Pulmonary artery endothelial cell (primary cell): Measurements from ENCODE around the gene KLF14. TPM values are rescaled to one million over a fixed set of nuclear protein-coding genes. Genes with fewer than 3 reads are reported as not detected.
"Not testable (repeated sequence)": the region's sequence is repeated elsewhere in the genome, so short reads cannot be mapped to it uniquely, and the experiment has no call there.

Experiments used
- DNase-seq: peaks from one replicate; pipeline ENCODE4 v3.0.0-alpha.2; 2011; ENCODE audit warnings: low read depth, low spot score
- total RNA-seq: library from RNA; depleted of rRNA; stranded (reverse); fragments of >200 nt; gene quantifications from 2 replicates; pipeline ENCODE4 v1.2.3, GENCODE V29; 2014

Gene KLF14
- total RNA-seq = not detected in 2 replicates

DNA sequence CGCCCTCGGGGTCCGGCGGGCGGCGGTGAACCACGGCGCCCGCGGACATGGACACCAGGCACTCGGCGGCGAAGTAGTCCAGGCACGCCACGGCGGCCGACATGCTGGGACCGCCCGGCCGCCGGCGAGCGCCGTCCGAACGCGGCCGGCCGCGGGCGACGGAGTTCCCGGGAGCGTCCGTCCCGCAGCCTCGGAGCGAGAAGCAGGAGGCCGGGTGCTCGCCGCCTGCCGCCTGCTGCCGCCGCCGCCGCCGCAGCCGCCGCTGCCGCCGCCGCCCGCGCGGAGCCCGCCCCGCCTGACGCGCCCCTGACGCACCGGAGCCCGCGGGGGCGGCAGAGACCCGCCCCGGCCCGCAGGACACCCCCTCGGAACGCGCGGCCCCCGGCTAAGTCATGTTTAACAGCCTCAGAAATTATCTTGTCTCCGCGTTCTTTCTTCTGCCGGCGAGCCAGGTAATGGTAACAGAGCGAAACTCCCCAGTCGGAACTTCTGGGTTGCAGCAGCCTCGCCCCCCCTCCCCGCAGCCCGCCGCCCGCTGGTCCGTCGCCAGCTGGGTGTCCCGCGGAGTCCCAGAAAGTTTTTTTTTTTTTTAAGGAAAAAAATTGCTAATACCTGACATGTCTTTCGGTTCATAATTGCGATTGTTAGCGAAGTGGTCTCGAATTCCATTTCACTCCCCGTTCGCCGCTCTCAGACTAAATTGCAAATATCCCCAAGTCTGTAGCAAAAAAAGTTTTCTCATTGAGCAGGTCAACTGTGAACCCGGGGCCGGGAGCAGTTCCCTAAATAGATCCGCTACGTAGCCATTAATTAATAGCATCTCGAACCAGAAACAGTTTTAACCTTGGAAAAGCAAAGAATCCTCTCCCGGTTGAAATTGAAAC lies at the start of gene KLF14:
Gene KLF14 (minus strand): TSS at position 277 of the 884 bp plus-strand sequence. CDS start 174 bp downstream, at position 103.
- DNase-seq = no peak

DNA sequence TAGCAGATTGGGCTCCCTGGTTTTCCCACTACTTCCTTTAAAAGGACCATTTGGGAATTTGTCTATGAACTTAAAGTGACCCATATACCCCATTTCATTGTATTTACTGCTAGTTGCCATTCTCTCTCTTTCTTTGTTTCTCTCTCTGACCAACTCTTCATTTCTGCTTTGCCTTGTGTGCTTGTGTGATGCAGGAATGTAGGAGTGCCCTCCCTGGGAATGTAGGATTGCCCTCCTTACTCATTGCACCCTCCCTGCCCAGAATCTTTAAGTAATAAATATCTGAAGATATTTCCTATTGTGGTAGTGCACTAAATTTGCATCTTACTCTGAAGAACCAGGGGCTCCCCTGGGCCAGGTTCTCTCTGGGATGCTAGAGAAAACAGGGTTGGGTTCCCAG lies 47.3 kb upstream of the KLF14 start:
- DNase-seq = no peak

- DNase-seq = no peak
Measured at GRCh38 chr7:130777426-130777825, 43.4 kb upstream of the KLF14 start.

DNA sequence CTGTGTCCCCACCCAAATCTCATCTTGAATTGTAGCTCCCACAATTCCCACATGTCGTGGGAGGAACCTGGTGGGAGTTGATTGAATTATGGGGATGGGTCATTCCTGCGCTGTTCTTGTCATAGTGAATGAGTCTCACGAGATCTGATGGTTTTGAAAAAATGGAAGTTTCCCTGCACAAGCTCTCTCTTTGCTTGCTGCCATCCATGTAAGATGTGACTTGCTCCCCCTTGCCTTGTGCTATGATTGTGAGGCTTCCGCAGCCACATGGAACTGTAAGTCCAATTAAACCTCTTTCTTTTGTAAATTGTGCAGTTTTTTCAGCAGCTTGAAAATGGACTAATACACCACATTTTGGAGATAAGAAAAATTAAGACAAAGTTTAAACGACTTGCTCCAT lies 38.4 kb upstream of the KLF14 start:
- not testable (repeated sequence) for DNase-seq

DNA sequence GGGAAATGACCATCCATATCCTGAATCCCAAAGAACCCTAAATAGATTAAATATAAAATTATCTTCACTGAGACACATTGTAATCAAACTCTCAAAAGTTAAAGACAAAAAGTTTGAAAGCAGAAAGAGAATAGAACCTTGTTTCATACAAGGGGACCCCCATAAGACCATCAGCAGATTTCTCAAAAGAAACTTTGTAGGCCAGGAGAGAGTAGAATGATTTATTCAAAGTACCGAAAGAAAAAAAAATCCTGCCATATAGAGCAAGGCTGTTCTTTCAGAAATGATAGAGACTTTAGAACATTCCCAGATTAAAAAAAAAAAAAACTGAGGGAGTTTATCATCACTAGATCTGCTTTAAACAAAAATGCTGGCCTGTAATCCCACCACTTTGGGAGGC lies 34.8 kb upstream of the KLF14 start:
- DNase-seq = no peak

DNA sequence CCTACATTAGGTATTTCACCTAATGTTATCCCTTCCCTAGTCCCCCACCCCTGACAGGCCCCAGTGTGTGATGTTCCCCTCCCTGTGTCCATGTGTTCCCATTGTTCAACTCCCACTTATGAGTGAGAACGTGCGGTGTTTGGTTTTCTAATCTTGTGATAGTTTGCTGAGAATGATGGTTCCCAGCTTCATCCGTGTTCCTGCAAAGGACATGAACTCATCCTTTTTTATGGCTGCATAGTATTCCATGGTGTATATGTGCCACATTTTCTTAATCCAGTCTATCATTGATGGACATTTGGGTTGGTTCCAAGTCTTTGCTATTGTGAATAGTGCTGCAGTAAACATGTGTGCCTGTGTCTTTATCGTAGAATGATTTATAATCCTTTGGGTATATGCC lies 30.6 kb upstream of the KLF14 start:
- not testable (repeated sequence) for DNase-seq

GRCh38 chr7:130758429-130759056 lies 24.5 kb upstream of the KLF14 start:
- peak; percentile 4 for DNase-seq

GRCh38 chr7:130756316-130756715 lies 22.3 kb upstream of the KLF14 start:
- DNase-seq = no peak

DNA sequence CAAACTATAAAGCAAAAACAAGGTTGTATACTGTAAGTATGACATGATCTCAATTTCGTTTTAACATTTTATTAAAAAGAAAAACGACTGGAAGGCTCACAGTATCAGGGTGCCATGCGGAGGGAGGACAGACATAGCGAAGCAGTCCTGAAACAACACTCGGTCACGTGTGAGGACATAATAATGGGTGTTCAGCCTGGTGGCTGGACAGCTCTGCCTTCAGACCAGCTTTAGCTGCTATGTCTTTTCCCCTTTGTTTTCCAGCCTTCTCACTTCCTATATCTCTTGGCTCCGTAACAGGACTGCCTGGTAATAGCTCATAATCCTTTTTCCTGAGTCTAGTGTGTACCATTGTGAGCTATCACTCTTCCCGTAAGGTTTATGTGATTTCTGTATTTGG lies 18.4 kb upstream of the KLF14 start:
- DNase-seq = no peak

DNA sequence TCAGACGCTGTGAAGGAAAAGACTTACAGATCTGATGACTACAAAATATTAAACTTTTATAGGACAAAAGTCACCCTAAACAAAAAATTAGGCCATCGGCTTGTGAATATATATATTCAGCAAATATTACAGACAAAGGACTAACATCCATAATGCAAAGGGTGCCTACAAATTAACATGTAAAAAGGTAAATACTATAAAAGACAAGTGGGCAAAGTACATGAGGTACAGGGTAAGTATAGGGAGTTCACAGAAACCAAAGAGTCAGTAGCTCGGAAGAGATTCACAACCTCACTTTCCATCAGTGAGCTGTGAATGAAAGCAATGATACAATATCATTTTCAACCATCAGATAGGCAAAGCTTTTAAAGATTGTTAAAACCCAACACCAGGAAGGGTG lies 16.7 kb upstream of the KLF14 start:
- no peak for DNase-seq

GRCh38 chr7:130748531-130749389 lies 14.8 kb upstream of the KLF14 start:
- DNase-seq = no peak

GRCh38 chr7:130741331-130741995 lies 7.5 kb upstream of the KLF14 start:
- no peak for DNase-seq

DNA sequence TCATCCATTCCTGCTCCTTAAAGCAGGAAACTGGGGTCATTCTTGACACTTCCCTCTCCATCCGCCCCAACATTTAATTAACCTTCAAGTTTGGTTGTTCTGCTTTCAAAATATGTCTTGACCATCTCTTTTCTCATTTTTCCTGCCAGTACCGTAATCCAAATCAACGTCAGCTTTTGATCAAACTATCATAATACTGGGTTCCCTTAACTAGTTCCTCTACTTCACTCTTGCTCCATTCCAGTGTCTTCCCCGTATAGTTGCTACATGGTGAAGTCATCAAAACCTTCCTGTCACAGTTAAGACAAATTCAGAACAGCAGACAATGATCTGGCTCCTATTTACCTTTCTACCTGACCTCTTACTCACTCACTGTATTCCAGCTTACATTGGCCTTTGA lies 6.6 kb upstream of the KLF14 start:
- DNase-seq = no peak

DNA sequence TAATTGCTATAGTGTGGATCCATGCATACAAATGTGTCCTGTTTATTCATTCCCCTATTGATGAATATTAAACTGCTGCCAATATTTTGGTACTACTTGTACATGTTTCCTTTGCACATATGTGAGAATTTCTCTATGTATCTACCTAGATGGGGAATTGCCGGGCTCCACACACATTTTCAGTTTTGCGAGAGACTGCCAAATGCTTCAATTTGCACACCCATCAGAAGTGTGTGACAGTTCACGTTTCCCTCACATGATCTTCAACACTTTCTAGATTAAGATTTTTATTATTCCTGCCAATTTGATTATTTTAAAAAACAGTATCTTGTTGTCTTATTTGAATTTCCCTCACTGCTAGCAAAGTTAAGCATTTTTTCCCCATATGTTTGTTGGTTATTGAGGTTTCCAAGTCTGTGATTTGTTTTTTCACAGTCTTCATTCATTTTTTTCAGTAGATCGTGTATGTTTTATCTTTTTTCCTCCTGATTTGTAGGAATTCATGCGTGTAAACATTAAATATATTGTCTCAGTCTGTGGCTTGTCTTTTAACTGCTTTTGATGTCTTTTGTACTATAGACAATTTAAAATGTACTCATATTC lies 2.4 kb upstream of the KLF14 start:
- no peak for DNase-seq

DNA sequence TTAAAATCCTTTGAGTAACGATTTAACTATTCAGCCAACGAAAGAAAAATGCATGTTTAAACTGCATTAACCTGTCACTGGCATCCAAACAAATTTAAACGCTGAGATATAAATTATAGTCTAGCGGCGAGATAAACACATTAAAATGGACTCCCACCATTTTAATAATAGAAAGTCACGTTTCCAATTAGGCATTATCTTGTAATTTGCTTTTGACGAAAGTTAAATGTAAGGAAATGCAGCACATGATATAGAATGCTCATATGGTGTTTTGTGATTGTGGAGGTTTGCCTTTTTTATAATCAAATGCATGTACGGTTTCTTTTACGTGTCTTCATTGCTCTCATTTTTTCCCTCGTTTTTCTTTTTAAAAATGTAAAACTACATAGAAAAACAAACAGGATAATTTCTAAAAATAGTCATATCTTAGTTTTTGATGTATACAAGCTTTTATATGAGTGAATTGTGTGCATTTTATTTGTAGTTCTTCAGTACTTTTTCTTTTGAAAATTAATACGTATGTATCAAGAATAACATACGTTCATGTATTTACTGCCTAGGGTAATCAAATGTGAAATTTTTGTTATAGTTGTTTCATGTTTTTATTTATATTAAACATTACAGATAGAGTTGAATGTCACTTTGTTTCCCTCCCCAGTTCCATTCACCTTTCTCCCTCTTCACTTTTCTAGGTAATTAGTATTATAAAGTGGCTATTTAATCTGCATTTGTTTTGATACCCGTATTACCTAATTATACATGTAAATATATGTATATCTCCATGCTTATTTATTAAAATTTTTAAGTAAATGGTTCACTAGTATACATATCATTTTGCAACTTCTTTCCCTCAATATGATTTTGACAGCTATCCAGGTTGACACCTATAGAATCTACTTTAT lies 1.1 kb upstream of the KLF14 start:
- DNase-seq = no peak

DNA sequence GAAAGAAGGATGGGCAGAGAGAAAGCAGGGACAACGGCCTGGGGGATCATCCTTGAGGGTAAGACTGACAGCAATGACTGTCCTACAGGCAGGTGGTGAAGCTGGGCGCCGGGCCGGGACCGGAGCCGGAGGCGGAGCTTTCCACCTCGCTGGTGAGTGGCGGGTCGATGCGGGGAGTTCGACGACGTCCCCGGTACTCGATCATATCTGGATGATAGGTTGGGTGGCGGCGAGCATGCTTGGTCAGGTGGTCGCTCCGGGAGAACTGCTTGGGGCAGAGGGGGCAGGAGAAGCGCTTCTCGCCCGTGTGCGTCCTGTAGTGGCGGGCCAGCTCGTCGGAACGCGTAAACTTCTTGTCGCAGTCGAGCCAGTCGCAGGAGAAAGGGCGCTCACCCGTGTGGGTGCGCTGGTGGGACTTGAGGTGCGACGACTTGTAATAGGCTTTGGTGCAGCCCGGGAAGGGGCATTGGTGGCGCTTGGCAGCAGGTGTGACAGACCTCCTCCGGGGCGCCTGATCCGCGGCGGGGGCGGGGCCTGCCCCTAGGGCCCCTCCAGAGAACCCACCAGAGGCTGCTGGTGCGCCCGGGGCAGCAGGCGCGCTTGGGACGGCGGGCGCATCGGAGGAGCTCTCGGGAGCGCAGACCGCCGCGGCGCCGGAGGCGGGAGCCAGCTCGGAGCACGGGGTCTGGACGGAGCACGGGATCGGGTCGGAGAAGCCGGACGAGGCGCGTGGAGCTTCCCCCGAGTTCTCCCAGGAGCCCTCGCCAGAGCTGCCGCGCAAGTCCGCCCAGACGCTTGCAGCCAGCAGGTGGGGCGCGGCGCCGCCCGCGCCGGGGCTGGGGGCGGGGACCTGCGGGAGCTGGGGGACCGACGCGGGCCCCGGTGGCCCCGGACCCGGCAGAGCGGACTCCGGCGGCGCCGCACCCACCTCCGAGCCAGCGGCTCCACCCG lies 752 bp downstream of the KLF14 start:
- no peak for DNase-seq

GRCh38 chr7:130723784-130724183 lies 10.2 kb downstream of the KLF14 start:
- DNase-seq = no peak

DNA sequence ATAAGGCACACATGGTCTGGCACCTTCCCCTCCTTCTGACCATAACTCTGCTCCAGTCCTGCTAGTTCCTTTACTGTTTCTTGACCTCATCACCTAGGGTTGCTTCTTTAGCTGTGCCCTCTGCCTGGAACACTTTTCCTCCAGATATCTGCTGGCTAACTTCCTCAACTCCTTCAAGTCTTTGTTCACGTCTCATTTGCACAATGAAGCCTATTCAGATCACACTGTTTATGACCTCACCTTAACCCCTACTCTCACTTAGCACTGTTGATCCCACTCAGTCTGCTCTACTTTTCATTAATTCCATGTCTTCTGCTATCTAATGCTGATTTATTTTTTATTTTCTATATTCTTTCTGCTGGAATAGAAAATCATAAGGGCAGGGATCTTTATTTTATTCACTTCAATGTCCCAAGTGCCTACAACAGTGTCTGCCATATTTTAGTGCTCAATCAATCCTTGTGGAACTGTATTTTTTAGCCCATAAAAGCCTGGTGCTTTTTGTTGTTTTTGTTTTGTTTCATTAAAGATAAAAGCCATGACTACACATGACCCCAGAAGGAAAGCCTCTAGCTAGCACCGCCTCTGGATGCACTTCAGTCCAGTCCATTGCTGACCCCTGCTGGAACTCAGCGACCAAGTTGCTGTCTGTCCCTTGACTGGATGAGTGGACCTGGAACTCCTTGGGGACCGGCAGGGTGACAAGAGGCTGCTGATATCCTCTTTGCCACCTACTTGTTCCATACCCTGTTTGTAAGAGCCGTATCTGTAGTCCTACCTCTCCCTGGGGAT lies 12.3 kb downstream of the KLF14 start:
- peak; percentile 13 for DNase-seq
